GM12891 (cell line): ENCODE data around the gene SPDYC.
"Not testable (repeated sequence)": the region's sequence is repeated elsewhere in the genome, so short reads cannot be mapped to it uniquely, and the experiment has no call there.

Source experiments
- DNase-seq: peaks from one replicate; pipeline ENCODE4 v3.0.0; 2011; ENCODE audit warnings: low spot score; ENCODE audit not compliant: insufficient read length
- FAIRE-seq: peaks from 2 replicates; lab custom pipeline; 2011; peaks lifted over from hg19 to GRCh38; lab: Jason Lieb, UNC
- PAX5 ChIP-seq: IDR thresholded peaks from 2 replicates; pipeline ENCODE4 v1.6.1; 2011; ENCODE audit warnings: low read length, moderate library complexity, mild to moderate bottlenecking; ENCODE audit not compliant: insufficient read depth, severe bottlenecking
- POLR2A ChIP-seq: IDR thresholded peaks from 2 replicates; pipeline ENCODE4 v1.6.1; 2011; ENCODE audit warnings: low read depth, low read length, control low read depth
- POLR2AphosphoS5 ChIP-seq: IDR thresholded peaks from 2 replicates; pipeline ENCODE4 v1.6.1; 2011; ENCODE audit warnings: low read depth, low read length, control low read depth
- POU2F2 ChIP-seq: IDR thresholded peaks from 2 replicates; pipeline ENCODE4 v1.6.1; 2011; ENCODE audit warnings: low read depth, mild to moderate bottlenecking, control low read depth, low read length, moderate library complexity
- SPI1 ChIP-seq: IDR thresholded peaks from 2 replicates; pipeline ENCODE4 v1.6.1; 2011; ENCODE audit warnings: low read depth, low read length, control low read depth
- TAF1 ChIP-seq: IDR thresholded peaks from 2 replicates; pipeline ENCODE4 v1.6.1; 2011; ENCODE audit warnings: low read depth, low read length, control low read depth

The SPDYC gene

DNA sequence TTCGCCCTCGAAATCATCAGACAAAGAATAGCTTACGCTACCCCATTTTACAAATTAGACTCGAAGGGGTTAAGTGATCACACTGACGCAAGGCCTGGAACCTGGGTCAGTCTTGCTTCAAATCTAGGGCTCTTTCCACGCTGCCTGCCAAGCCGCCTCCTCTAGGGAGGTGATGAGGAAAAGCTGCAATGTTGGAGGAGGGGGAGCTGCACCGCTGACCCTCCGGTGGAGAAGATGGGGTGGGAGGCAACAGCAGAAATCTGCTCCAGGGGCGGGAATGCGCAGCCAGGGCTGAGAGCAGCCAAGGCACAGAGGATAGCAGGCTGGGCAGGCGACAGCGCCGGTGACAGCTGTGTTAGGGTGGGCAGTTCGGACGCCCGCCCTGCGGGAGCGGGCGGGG lies 36.3 kb upstream of the SPDYC start:
- TF ChIP-seq SPI1 (no peak), TAF1 (no peak), POU2F2 (no peak), PAX5 (no peak), POLR2AphosphoS5 (no peak), POLR2A (no peak)
- FAIRE-seq (no peak), DNase-seq (no peak)

DNA sequence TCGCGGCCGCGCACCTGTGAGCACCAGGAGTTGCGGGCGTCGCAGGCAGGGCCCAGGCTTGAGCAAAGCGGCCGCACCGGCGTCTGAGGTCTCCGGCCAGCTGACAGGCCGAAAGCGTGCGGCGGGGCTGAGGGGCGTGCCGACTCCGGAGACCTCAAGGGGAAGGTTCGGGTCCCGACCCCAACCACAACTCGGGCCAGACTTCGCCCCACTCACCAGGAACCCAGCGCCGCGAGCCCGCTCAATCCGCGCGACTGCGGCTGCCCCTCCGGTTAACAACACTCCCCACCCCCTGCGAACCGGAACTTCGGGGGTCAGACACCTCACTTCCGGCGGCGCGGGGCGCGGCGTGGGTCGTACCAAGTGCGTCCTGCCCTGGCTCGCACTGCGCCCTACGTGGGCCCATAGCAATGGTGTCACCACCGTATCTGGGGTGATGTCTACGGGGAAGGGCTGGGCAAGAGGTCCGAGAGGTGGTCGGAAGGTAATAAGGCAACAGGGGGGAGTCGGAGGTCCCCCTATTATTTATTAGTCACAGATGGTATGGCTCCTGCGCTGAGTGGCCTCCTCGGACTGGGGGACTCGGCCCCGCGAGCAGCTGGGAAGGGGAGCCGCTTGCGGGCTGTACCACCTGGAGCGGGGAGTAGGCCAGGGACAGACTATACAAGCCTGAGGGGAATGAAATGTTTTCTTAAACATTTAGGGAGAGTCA lies 35.6 kb upstream of the SPDYC start, which contains the start of gene SYVN1:
TSS of gene SYVN1 (minus strand) at position 280 of the 712 bp plus-strand sequence. CDS start 918 bp downstream, outside the sequence.
- DNase-seq (peak; percentile 91), FAIRE-seq (peak; percentile 99)
- TF ChIP-seq SPI1 (no peak), POLR2A (peak; percentile 89), POU2F2 (peak; percentile 52; the same call in 1 of the 2 replicates), POLR2AphosphoS5 (peak; percentile 89), TAF1 (no peak; the same call in 1 of the 2 replicates), PAX5 (no peak)

DNA sequence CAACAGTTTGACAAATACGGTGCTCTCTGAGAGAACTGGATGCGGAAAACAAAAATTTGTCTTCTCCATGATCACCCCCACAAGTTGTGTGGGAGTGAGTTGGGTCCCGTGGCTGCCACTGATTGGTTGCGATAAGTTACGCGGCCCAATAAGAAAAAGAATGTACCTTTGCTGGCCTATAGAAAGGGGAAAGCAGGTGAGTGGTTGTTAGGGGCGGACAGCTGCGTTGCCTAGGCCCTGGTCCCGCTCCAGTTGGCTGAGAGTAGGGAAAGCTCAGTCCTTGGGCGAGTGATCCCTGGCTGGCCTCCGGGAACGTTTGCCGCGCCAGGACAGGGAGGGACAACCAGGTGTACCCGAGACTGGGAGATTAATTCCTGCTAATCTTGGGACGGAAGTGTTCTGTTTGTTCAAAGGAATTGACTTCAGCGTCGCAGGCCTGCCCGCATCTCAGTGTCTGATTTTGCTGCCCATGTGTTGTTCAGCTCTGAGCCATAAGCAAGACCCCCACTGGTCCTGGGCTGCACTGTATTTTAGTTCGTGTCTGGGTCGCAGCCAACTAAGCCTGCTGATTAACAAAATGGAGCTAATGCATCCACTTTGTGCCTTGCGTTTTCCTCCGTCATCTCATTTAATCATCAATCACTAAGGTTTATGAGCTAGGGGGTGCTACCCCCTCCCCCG lies 34.9 kb upstream of the SPDYC start:
- no peak for TF ChIP-seq PAX5
- TF ChIP-seq SPI1 = 0 out of 2 replicates have a peak, but pooled peaks have one; percentile 1
- TF ChIP-seq POLR2A = peak; percentile 58; the same call in 1 of the 2 replicates
- 0 out of 2 replicates have a peak, but pooled peaks have one; percentile 23 for TF ChIP-seq TAF1
- TF ChIP-seq POU2F2 = 0 out of 2 replicates have a peak, but pooled peaks have one; percentile 16
- TF ChIP-seq POLR2AphosphoS5 = peak; percentile 63
- FAIRE-seq = no peak
- DNase-seq = peak; percentile 82

DNA sequence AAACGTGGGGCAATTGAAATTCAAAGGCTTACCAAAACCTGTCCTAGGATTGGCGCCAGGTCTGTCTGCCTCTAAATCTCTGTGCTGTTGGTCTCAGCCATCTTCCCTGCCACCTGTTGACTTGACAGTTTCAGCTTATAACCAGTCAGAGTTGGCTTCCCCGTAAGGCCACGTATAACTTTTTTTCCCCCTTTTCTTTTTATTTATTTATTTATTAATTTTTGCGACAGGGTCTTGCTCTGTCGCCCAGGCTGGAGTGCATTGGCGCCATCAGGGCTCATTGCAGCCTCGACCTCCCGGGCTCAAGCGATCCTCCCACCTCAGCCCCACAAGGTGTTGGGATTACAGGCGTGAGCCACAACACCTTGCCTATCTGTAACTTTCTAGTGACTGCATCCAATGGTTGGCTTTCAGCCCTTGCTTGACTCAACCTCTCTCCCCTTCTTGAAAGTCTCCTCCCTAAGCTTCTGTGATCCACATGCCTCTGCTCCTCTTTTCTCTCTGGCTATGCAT lies 34.3 kb upstream of the SPDYC start:
- DNase-seq (no peak), FAIRE-seq (peak; percentile 20)
- no peak for TF ChIP-seq POLR2AphosphoS5
- no peak for TF ChIP-seq SPI1

DNA sequence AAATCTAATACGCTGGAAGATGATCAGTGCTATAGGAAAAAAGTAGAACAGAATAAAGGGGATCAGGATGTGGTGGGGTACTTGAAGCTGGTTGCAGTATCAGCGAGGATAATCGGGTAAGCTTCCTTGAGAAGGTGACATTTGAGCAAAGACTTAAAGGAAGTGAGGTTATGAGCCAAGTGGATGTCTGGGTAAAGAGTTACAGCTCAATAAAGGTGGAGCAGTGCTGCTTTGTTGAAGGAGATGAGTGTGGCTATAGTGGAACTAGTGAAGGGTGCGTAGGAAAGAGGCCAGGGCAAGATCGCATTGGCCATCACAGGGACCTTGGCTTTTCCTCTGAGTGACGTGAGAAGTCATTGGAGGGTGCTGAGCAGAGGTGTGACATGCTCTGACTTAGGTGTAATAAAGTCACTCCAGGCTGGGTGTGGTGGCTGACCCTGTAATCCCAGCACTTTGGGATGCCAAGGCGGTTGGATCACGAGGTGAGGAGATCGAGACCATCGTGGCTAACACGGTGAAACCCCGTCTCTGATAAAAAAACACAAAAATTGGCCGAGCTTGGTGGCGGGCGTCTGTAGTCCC lies 33.4 kb upstream of the SPDYC start:
- no peak for FAIRE-seq

DNA sequence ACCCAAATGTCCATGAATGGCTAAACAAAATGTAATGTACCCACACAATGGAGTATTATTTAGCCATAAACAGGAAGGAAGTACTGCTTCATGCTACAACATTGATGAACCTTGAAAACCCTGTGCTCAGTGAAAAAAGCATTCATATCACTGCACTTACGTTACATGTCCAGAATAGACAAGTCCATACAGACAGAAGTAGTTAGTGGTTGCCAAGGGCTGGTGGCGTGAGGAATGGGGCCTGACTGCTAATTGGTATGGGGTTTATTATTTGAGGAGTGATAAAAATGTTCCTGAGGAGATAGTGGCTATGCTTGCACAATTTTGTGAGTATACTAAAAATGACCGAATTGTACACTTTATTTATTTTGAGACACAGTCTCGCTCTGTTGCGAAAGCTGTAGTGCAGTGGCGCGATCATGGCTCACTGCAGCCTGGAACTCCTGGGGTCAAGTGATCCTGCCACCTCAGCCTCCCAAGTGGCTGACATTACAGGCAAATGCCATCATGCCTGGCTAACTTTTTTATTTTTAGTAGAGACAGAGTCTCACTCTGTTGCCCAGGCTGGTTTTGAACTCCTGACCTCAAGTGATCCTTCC lies 28.0 kb upstream of the SPDYC start:
- DNase-seq (no peak), FAIRE-seq (peak; percentile 83)
- TF ChIP-seq POU2F2 = no peak
- TF ChIP-seq POLR2AphosphoS5 = no peak
- TF ChIP-seq POLR2A = no peak
- TF ChIP-seq SPI1 = no peak
- TF ChIP-seq PAX5 = no peak
- no peak for TF ChIP-seq TAF1

More for the DNA sequence above, 33.4 kb upstream of the SPDYC start:
- no peak for DNase-seq
- TF ChIP-seq PAX5 (no peak), SPI1 (no peak), POU2F2 (no peak), POLR2AphosphoS5 (no peak), POLR2A (no peak), TAF1 (no peak)

DNA sequence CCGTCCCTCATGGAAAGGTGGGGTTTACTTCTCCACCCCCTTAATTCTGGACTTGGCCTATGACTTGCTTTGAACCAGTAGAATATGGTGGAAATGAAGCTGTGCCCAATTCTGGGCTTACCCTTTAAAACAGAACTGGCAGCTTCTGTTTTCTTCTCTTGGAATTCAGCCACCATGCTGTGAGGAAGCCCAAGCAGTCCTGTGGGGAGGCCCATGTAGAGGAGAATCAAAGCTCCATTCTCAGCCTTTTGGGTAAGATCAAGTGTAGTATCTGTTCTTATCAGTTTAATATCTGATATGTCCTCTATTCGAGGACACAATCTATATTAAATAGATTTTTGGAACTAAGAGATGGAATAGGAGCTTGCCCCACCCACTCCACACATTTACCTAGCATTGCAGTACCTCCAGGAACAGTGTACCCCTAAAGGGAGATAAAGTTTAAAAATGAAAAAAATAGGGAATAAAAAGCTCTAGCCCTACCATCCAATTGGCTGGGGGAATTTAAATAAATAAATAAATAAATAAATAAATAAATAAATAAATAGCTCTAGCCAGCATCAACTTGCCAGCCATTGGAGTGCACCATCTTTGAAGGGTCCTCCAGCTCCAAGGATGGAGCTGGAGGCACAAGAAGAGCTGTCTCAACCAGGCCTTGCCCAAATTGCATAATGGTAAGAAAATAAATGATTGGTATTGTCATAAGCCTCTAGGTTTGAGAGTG lies 22.5 kb upstream of the SPDYC start:
- no peak for FAIRE-seq
- no peak for DNase-seq
- TF ChIP-seq POU2F2 = no peak
- no peak for TF ChIP-seq POLR2A
- TF ChIP-seq SPI1 = no peak
- TF ChIP-seq PAX5 = no peak
- TF ChIP-seq POLR2AphosphoS5 = no peak
- no peak for TF ChIP-seq TAF1

DNA sequence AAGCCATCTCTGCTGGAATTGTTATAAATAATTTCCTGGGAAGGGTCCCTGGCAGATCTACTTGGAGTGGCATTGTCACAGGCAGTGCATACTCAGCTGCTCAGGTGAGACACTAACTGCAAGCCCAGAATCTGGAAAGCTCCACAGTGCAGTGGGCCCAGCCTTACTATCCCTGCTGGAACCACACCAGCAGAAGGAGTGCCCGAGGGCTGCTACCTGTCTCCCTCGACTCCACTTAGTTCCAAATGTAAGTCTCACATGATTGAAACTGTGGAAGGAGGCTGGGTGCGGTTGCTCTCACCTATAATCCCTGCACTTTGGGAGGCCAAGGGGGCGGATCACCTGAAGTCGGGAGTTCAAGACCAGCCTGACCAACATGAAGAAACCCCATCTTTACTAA lies 21.4 kb upstream of the SPDYC start:
- DNase-seq (no peak), FAIRE-seq (no peak)
- TF ChIP-seq POLR2AphosphoS5 (no peak), POLR2A (no peak), TAF1 (no peak), POU2F2 (no peak), PAX5 (no peak), SPI1 (no peak)

DNA sequence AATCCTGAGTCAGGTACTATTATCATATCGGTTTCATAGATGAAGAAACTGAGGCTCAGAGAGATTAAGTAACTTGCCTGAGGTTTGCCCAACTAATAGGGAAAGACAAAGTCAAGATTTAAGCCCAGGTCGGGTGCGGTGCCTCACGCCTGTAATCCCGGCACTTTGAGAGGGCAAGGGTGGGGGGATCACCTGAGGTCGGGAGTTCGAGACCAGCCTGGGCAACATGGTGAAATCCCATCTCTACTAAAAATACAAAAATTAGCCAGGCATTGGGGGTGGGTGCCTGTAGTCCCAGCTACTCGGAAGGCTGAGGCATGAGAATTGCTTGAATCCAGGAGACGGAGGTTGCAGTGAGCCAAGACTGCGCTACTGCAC lies 19.9 kb upstream of the SPDYC start:
- not testable (repeated sequence) for DNase-seq, FAIRE-seq
